Measurements from ENCODE around the gene FAM219A.

The FAM219A gene

DNA sequence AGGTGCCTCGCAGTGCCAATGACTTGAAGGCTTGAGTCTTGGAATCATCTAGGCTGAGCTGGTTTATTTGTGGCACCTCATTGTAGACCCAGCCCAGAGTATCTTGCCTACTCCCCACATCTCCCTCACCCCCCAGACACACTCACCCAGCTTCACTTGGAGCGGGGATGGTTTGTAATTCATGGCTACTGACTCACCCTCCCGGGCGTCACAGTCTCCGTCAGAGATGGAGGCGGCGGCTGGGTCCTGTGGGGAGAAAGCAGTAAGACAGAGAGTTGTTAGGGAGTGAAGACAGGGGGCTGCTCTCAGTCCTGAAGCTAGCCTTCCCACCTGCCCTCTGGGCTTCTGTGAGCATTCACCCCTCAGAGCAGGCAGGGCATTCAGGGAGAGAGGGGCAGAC lies 52.7 kb downstream of the FAM219A start:
- TF ChIP-seq EZH2phosphoT487 (conservative IDR thresholded peaks at IDR 0.05; ENCODE audit: low read length), result no peak
- TF ChIP-seq, protein P1, sequence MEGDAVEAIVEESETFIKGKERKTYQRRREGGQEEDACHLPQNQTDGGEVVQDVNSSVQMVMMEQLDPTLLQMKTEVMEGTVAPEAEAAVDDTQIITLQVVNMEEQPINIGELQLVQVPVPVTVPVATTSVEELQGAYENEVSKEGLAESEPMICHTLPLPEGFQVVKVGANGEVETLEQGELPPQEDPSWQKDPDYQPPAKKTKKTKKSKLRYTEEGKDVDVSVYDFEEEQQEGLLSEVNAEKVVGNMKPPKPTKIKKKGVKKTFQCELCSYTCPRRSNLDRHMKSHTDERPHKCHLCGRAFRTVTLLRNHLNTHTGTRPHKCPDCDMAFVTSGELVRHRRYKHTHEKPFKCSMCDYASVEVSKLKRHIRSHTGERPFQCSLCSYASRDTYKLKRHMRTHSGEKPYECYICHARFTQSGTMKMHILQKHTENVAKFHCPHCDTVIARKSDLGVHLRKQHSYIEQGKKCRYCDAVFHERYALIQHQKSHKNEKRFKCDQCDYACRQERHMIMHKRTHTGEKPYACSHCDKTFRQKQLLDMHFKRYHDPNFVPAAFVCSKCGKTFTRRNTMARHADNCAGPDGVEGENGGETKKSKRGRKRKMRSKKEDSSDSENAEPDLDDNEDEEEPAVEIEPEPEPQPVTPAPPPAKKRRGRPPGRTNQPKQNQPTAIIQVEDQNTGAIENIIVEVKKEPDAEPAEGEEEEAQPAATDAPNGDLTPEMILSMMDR (IDR thresholded peaks at IDR 0.05; ENCODE audit: insufficient read depth, low read length, poor library complexity, severe bottlenecking), result no peak
- Histone ChIP-seq H3K9ac (ENCODE audit: low read length) (no peak overlapping the region), H3K27me3 (ENCODE audit: low read length) (no peaks in the 10 kb centered on the region), H4K20me1 (ENCODE audit: low read depth, low read length) (no peaks in the 10 kb centered on the region), H3K4me3 (ENCODE audit: insufficient read depth, low read length, poor library complexity, severe bottlenecking) (no peak overlapping the region), H3K27ac (ENCODE audit: low read depth, low read length) (no peak overlapping the region), H3K36me3 (ENCODE audit: low read length) (no peaks in the 10 kb centered on the region), H3K9me3 (ENCODE audit: insufficient read depth, low read length) (no peaks in the 10 kb centered on the region), H3F3A (ENCODE audit: insufficient read depth) (no peaks in the 10 kb centered on the region), H2AFZ (ENCODE audit: low read depth, low read length, severe bottlenecking) (no peak overlapping the region), H3K9me2 (replicated peaks; ENCODE audit: insufficient read depth, low read length) (no peaks in the 10 kb centered on the region), H3K4me2 (ENCODE audit: low read depth, low read length, poor library complexity, severe bottlenecking) (no peak overlapping the region), H3K79me2 (ENCODE audit: insufficient read depth, low read length) (no peaks in the 10 kb centered on the region)

- no peaks in the 10 kb centered on the region for H3K9me2 ChIP-seq (replicated peaks; ENCODE audit: insufficient read depth, low read length)
- no peak for TF ChIP-seq EZH2phosphoT487 (conservative IDR thresholded peaks at IDR 0.05; ENCODE audit: low read length)
- TF ChIP-seq, protein P1 (IDR thresholded peaks at IDR 0.05; ENCODE audit: insufficient read depth, low read length, poor library complexity, severe bottlenecking), result peak; percentile 100
- no peaks in the 10 kb centered on the region for H3F3A ChIP-seq (ENCODE audit: insufficient read depth)
- H2AFZ ChIP-seq (ENCODE audit: low read depth, low read length, severe bottlenecking), result no peak overlapping the region
- no peaks in the 10 kb centered on the region for H3K36me3 ChIP-seq (ENCODE audit: low read length)
- H4K20me1 ChIP-seq (ENCODE audit: low read depth, low read length), result no peaks in the 10 kb centered on the region
- H3K27ac ChIP-seq (ENCODE audit: low read depth, low read length), result no peak overlapping the region
- no peaks in the 10 kb centered on the region for H3K79me2 ChIP-seq (ENCODE audit: insufficient read depth, low read length)
- H3K4me3 ChIP-seq (ENCODE audit: insufficient read depth, low read length, poor library complexity, severe bottlenecking), result no peak overlapping the region
- H3K9ac ChIP-seq (ENCODE audit: low read length), result no peak overlapping the region
- no peak overlapping the region for H3K4me2 ChIP-seq (ENCODE audit: low read depth, low read length, poor library complexity, severe bottlenecking)
- no peaks in the 10 kb centered on the region for H3K9me3 ChIP-seq (ENCODE audit: insufficient read depth, low read length)
- no peaks in the 10 kb centered on the region for H3K27me3 ChIP-seq (ENCODE audit: low read length)
Measured at GRCh38 chr9:34403554-34404380, 54.6 kb downstream of the FAM219A start.

- no peak overlapping the region for H3K4me2 ChIP-seq (ENCODE audit: low read depth, low read length, poor library complexity, severe bottlenecking)
- H3K9me3 ChIP-seq (ENCODE audit: insufficient read depth, low read length), result no peaks in the 10 kb centered on the region
- no peaks in the 10 kb centered on the region for H3K36me3 ChIP-seq (ENCODE audit: low read length)
- H3K9ac ChIP-seq (ENCODE audit: low read length), result no peak overlapping the region
- no peaks in the 10 kb centered on the region for H4K20me1 ChIP-seq (ENCODE audit: low read depth, low read length)
- H2AFZ ChIP-seq (ENCODE audit: low read depth, low read length, severe bottlenecking), result no peak overlapping the region
- H3K9me2 ChIP-seq (replicated peaks; ENCODE audit: insufficient read depth, low read length), result no peaks in the 10 kb centered on the region
- H3K27ac ChIP-seq (ENCODE audit: low read depth, low read length), result no peak overlapping the region
- no peaks in the 10 kb centered on the region for H3F3A ChIP-seq (ENCODE audit: insufficient read depth)
- H3K4me3 ChIP-seq (ENCODE audit: insufficient read depth, low read length, poor library complexity, severe bottlenecking), result no peak overlapping the region
- TF ChIP-seq, protein P1 (IDR thresholded peaks at IDR 0.05; ENCODE audit: insufficient read depth, low read length, poor library complexity, severe bottlenecking), result no peak
- TF ChIP-seq EZH2phosphoT487 (conservative IDR thresholded peaks at IDR 0.05; ENCODE audit: low read length), result no peak
- H3K79me2 ChIP-seq (ENCODE audit: insufficient read depth, low read length), result no peaks in the 10 kb centered on the region
- no peaks in the 10 kb centered on the region for H3K27me3 ChIP-seq (ENCODE audit: low read length)
Measured at GRCh38 chr9:34400686-34401602, 57.4 kb downstream of the FAM219A start.

Measured in SU-DHL-6 (cell line).